ENCODE data around the gene TSPAN8.

- no peak for TF ChIP-seq ZFP36 (IDR thresholded peaks at IDR 0.05; ENCODE audit: low read depth, low read length, partially characterized antibody)
- no peak for TF ChIP-seq ETV6 (IDR thresholded peaks at IDR 0.05; ENCODE audit: borderline replicate concordance in 1 of 2, low read depth in 2 of 2, low read length in 1 of 2)
- TF ChIP-seq ETV6 (CRISPR knock-in tag; IDR thresholded peaks at IDR 0.05; ENCODE audit: borderline replicate concordance), result no peak
- TF ChIP-seq SP1 (CRISPR knock-in tag; IDR thresholded peaks at IDR 0.05), result no peak
- TF ChIP-seq CHD2 (IDR thresholded peaks at IDR 0.05; ENCODE audit: low read depth, low read length), result no peak
- TF ChIP-seq TGIF2 (CRISPR knock-in tag; IDR thresholded peaks at IDR 0.05), result no peak
- TF ChIP-seq, protein P1, sequence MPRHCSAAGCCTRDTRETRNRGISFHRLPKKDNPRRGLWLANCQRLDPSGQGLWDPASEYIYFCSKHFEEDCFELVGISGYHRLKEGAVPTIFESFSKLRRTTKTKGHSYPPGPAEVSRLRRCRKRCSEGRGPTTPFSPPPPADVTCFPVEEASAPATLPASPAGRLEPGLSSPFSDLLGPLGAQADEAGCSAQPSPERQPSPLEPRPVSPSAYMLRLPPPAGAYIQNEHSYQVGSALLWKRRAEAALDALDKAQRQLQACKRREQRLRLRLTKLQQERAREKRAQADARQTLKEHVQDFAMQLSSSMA (CRISPR knock-in tag; IDR thresholded peaks at IDR 0.05), result no peak
These were observed 36.9 kb upstream of the TSPAN8 start for GRCh38 chr12:71194657-71195056.
